ENCODE data around the gene SLC35D3. TPM values are rescaled to one million over a fixed set of nuclear protein-coding genes. Genes with fewer than 3 reads are reported as not detected.

Gene SLC35D3
- total RNA-seq, 4 donors from 2014 or later: not detected

GRCh38 chr6:136950436-136951126 is 28.5 kb downstream of the SLC35D3 start:
- TF ChIP-seq EP300 (IDR thresholded peaks at IDR 0.05) (no peak), CTCF (IDR thresholded peaks at IDR 0.05) (no peak), POLR2A (IDR thresholded peaks at IDR 0.05) (no peak)
- DNase-seq (ENCODE audit: low spot score in 2 of 2): no peak
- no peaks in the 10 kb centered on the region for H3K27me3 ChIP-seq
- no peaks in the 10 kb centered on the region for H3K4me1 ChIP-seq
- H3K36me3 ChIP-seq: no peaks in the 10 kb centered on the region
- no peak overlapping the region for H3K4me3 ChIP-seq
- no peak overlapping the region for H3K27ac ChIP-seq
- H3K9me3 ChIP-seq: no peaks in the 10 kb centered on the region
- WGBS, 2 donors: 66 to 78% methylated on average over 4 of the region's 4 CpGs

GRCh38 chr6:136952714-136953260 is 30.7 kb downstream of the SLC35D3 start:
- Histone ChIP-seq H3K27me3 (no peaks in the 10 kb centered on the region), H3K9me3 (no peaks in the 10 kb centered on the region), H3K36me3 (no peaks in the 10 kb centered on the region), H3K4me3 (no peak overlapping the region), H3K27ac (no peak overlapping the region), H3K4me1 (no peaks in the 10 kb centered on the region)
- no peak for DNase-seq (ENCODE audit: low spot score in 2 of 2)
- 58 to 59% methylated on average over 7 of the region's 7 CpGs for WGBS, 2 donors
- TF ChIP-seq CTCF (IDR thresholded peaks at IDR 0.05) (no peak), EP300 (IDR thresholded peaks at IDR 0.05) (no peak), POLR2A (IDR thresholded peaks at IDR 0.05) (no peak)

GRCh38 chr6:136955123-136955522 is 33.0 kb downstream of the SLC35D3 start:
- Histone ChIP-seq H3K4me3 (no peak overlapping the region), H3K36me3 (no peaks in the 10 kb centered on the region), H3K27me3 (no peaks in the 10 kb centered on the region), H3K9me3 (no peaks in the 10 kb centered on the region), H3K4me1 (no peaks in the 10 kb centered on the region), H3K27ac (no peak overlapping the region)
- TF ChIP-seq EP300 (IDR thresholded peaks at IDR 0.05) (no peak), POLR2A (IDR thresholded peaks at IDR 0.05) (no peak), CTCF (IDR thresholded peaks at IDR 0.05) (no peak)
- DNase-seq (ENCODE audit: low spot score in 2 of 2): no peak
- 73 to 83% methylated on average over 3 of the region's 3 CpGs for WGBS, 2 donors

GRCh38 chr6:136956590-136957544 is 34.8 kb downstream of the SLC35D3 start:
- Histone ChIP-seq H3K4me3 (no peak overlapping the region), H3K27me3 (no peaks in the 10 kb centered on the region), H3K27ac (no peak overlapping the region), H3K36me3 (no peaks in the 10 kb centered on the region), H3K4me1 (no peaks in the 10 kb centered on the region), H3K9me3 (no peaks in the 10 kb centered on the region)
- no peak for TF ChIP-seq POLR2A (IDR thresholded peaks at IDR 0.05)
- no peak for TF ChIP-seq CTCF (IDR thresholded peaks at IDR 0.05)
- TF ChIP-seq EP300 (IDR thresholded peaks at IDR 0.05): no peak
- WGBS, 2 donors: 48 to 59% methylated on average over 14 of the region's 14 CpGs
- DNase-seq (ENCODE audit: low spot score in 2 of 2): no peak

- Histone ChIP-seq H3K36me3 (no peaks in the 10 kb centered on the region), H3K27ac (no peak overlapping the region), H3K27me3 (no peaks in the 10 kb centered on the region), H3K4me1 (no peaks in the 10 kb centered on the region), H3K9me3 (no peaks in the 10 kb centered on the region), H3K4me3 (no peak overlapping the region)
- TF ChIP-seq CTCF (IDR thresholded peaks at IDR 0.05) (no peak), EP300 (IDR thresholded peaks at IDR 0.05) (no peak), POLR2A (IDR thresholded peaks at IDR 0.05) (no peak)
- 87% methylated on average over 5 of the region's 5 CpGs for WGBS, 2 donors
- no peak for DNase-seq (ENCODE audit: low spot score in 2 of 2)
Observed at GRCh38 chr6:136958168-136958567, 36.1 kb downstream of the SLC35D3 start.
